GM19397 (cell line): Measurements from ENCODE around the gene RBM8A.
"Not testable (repeated sequence)": the region's sequence is repeated elsewhere in the genome, so short reads cannot be mapped to it uniquely, and the experiment has no call there.

Experiments
- ATAC-seq: cut with Tn5 transposase; IDR thresholded peaks from one replicate; pipeline ENCODE4 v1.9.1; 2021; ENCODE audit warnings: mild to moderate bottlenecking, moderate library complexity; ENCODE audit not compliant: unreplicated experiment

RBM8A gene

GRCh38 chr1:145956781-145957442, 29.6 kb upstream of the RBM8A start:
- ATAC-seq = no peak

DNA sequence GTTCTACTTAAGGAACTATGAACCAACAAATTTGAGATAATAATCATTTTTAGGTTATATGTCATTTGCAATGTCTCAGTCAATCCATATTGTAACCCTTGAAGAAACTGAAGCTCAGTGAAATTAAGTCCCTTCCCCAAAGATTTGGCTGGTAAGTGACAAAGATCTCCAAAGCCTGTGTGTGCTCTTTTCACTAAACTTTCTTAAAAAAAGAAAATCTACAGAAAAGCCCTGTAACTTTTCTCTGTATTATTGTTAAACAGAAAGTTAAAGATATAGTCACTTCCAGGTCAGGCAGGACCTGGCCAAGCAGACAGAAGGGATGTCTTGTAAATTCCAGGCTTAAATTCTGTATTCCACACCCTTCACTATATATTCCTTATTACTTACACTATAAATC, 29.1 kb upstream of the RBM8A start:
- no peak for ATAC-seq

DNA sequence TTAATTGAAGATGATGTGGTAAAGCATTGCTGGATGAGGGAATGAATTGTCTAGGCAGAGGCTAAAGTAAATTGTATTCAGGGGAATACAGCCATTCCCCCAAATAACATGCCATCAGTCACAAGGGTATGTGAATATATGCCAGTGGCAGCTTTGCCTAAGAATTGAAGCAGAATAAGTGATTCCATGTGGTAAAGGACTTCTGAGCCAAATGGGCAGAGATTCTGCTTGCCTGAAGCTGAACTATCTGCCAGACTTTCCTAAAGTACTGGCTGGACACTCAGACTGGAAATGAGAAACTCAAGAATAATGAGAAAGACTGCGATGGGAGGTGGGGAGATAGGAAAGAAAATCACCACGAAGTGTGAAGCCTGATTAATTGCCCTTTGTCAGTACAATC, 28.2 kb upstream of the RBM8A start:
- ATAC-seq = no peak

DNA sequence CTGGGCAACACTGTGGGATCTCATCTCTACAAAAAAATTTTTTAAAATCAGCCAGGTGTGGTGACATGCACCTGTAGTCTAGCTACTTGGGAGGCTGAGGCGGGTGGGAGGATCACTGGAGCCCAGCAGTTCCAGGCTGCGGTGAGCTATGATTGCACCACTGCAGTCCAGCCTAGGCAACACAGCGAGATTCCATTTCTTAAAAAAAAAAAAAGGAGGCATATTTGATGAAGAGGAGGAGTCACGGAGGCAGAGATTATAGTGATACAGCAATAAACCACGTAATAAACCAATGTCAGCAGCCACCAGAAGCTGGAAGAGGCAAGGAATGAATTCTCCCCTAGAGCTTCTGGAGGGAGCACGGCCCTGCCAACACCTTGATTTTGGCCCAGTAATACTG, 26.6 kb upstream of the RBM8A start:
- ATAC-seq = no peak

- no peak for ATAC-seq
Measured at GRCh38 chr1:145952903-145953302, 25.6 kb upstream of the RBM8A start.

DNA sequence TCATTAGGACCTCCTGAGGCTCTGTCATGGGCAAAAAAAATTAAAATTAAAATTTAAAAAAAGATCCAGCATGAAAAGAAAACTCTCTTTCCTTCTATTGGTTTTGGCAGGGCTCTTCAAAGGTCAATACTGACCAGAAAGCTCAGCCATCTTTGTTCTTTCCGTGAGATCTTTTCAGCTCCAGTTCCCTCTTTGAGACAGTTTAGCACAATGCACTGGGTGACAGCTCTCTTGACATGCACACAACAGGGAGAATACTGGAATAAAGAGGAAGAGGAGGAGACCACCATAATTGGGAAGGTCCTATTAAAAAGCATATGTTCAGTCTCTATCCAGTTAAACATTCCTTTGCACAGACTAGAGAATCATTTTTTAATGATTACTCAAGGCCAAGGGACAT, 24.2 kb upstream of the RBM8A start:
- ATAC-seq = no peak

- ATAC-seq = no peak
Measured at GRCh38 chr1:145949219-145949618, 21.9 kb upstream of the RBM8A start.

DNA sequence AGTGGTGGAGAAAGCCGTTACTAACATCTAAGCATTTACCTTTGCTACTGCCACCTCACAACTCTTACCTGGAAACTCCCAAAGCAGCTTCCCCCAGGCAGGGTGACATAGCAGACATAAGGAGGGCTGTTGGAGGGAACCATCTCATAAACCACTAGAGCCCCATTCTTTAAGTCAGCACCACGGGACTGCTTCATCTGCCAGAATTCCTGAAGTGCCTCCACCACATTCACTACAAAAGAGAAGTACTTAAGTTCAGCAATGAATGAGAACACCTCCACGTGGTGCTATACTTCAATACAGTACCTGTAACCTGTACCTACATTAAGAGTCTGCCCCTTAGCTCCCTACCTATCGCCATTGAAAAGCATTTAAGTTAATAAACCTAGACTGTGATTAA, 20.3 kb upstream of the RBM8A start:
- ATAC-seq = no peak

GRCh38 chr1:145946477-145946986, 19.2 kb upstream of the RBM8A start:
- no peak for ATAC-seq

GRCh38 chr1:145944532-145944931, 17.2 kb upstream of the RBM8A start:
- ATAC-seq = no peak

GRCh38 chr1:145942871-145943270, 15.6 kb upstream of the RBM8A start:
- no peak for ATAC-seq

DNA sequence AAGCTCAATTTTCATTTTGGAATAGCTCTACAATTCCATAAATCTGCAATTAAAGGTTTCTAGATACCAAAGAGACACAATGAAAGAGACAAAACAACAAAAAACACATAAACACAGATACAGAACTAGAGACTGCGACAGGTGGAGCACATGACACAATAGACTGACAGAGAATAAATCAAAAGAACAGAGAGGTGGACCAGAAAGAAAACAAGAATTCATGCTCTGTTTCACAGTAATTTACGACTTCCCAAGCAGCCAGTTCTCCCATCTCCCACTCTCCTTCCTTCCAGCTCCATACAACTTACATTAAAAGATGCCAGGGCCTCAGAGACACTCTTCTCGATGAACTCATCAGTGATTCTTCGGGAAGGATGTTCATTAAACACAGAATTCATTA, 15.1 kb upstream of the RBM8A start:
- no peak for ATAC-seq

DNA sequence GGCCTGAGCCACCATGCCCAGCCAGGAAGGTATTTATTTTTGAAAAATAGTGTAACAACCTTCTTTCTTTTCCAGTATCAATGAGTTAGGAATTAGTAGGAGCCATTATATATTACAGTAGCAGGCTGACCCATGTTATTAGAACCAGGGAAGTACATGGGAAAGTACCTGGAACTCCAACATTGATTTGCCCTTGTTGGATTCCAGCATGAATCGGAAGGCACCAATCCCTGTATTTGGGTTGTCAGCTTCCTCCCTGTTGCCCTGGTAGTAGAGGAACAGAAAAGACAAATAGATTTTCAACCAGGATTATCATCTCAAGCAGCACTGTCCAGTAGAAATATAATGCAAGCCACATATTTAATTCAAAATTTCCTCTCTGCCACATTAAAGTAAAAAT, 10.2 kb upstream of the RBM8A start:
- no peak for ATAC-seq

DNA sequence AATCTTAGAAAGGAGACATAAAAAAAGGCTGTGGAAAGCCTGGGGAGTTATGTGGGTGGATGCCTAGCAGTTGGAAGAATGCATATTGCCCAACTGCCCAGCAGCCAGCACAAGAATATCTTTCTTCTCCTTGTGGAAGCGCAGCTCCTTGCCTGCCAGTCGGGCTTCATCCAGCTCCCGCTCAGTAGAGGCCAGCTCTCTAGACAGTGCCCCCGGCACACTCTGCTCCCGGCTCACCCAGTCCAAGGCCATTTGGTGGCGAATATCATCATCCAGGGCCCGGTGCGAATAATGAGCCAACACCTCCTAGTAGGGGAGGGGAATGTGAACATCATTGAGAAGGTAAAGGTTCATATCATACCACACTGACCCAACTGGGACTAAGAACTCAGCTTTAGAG, 9.0 kb upstream of the RBM8A start:
- ATAC-seq = no peak

DNA sequence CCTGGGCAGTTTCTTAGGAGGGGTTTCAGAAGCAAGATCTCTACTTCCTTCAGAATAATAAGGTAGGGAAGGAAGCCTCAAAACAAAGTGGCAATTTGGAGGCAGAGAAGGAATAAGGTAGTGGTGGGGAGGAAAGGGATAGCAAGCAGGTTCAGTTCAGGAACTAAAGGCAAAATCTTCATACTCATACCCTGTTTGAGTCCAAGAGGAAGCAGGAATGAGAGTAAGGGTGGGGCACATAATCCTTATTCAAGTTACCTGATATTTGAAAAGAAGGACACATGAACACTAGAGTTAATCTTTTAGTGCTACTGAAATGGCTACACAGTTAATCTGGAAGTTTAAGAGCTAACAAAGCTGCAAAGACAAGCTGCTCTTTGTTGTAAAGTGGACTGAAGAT, 8.4 kb upstream of the RBM8A start:
- no peak for ATAC-seq

DNA sequence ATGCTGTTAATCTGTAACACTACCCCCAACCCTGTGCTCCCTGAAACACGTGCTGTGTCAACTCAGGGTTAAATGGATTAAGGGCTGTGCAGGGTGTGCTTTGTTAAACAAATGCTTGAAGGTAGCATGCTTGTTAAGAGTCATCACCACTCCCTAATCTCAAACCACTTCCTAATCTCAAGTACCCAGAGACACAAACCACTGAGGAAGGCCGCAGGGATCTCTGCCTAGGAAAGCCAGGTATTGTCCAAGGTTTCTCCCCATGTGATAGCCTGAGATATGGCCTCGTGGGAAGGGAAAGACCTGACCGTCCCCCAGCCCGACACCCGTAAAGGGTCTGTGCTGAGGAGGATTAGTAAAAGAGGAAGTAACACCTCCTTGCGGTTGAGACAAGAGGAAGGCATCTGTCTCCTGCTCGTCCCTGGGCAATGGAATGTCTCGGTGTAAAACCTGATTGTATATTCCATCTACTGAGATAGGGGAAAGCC, 5.3 kb upstream of the RBM8A start:
- not testable (repeated sequence) for ATAC-seq

DNA sequence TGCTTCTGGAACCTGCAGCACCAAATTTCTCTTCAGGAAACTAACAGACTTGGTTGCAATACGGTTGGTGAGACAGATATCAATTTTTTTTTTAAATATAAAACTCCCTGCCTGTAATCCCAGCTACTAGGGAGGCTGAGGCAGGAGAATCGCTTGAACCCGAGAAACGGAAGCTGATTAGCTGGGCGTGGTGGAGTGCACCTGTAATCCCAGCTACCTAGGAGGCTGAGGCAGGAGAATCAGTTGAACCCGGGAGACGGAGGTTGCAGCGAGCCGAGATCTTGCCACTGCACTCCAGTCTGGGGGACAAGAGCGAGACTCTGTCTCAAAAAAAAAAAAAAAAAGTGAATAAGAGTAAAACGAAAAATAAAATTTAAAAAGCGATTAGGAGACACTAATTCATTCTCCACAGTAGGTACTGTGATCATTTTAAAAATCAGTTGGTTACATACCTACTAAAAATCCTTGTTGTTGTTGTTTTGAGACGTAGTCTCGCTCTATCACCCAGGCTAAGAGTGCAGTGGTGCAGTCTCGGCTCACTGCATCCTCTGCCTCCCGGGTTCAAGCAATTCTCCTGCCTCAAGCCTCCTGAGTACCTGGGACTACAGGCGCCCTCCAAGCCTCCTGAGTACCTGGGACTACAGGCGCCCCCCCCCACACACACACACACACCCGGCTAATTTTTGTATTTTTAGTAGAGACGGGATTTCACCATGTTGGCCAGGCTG, 796 bp upstream of the RBM8A start:
- ATAC-seq = no peak

DNA sequence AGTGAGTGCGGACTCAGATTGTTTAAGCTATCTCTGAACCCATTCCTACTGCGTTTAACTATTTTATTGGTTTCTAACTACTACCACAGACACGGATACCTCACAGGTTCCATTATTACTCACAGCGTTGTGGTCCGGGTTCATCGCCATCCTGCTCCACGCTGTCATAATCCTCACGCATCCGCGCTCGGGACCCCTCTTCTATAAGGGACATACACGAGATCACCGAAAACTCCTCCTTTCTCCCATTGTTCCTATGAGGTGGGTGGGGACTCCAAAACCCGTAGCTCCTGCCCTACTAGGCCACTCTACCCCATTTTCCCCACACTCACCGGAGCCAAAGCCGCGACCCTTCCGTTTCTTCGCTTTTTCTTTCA, 610 bp downstream of the RBM8A start:
- ATAC-seq = no peak

GRCh38 chr1:145922266-145922665, 5.0 kb downstream of the RBM8A start:
- no peak for ATAC-seq

GRCh38 chr1:145920297-145920696, 7.0 kb downstream of the RBM8A start:
- ATAC-seq = not testable (repeated sequence)

- ATAC-seq = peak; percentile 8
Measured at GRCh38 chr1:145918992-145919939, 8.0 kb downstream of the RBM8A start.
